ENCODE results near the gene TVP23A. TPM values are rescaled to one million over a fixed set of nuclear protein-coding genes. Genes with fewer than 3 reads are reported as not detected.

Gene TVP23A
- polyA plus RNA-seq, 1 donor from 2014 or later: 9.1 TPM

GRCh38 chr16:10847176-10847575 lies 28.6 kb upstream of the TVP23A start:
- Histone ChIP-seq H3K4me2 (ENCODE audit: low read length) (no peak overlapping the region), H3K9me2 (ENCODE audit: insufficient read depth, low read length) (no peaks in the 10 kb centered on the region), H3K9ac (ENCODE audit: low read length) (no peak overlapping the region), H3F3A (ENCODE audit: insufficient read depth, low read length, poor library complexity, severe bottlenecking) (no peaks in the 10 kb centered on the region), H2AFZ (ENCODE audit: low read depth, low read length) (no peak overlapping the region), H3K27ac (ENCODE audit: low read length) (no peak overlapping the region), H3K79me2 (replicated peaks; ENCODE audit: insufficient read depth, low read length) (no peaks in the 10 kb centered on the region), H4K20me1 (ENCODE audit: insufficient read depth) (no peaks in the 10 kb centered on the region), H3K4me3 (ENCODE audit: low read length) (no peak overlapping the region), H3K27me3 (ENCODE audit: insufficient read depth, low read depth, low read length) (no peaks in the 10 kb centered on the region), H3K36me3 (ENCODE audit: insufficient read depth, low read length) (no peaks in the 10 kb centered on the region), H3K9me3 (ENCODE audit: low read length) (no peaks in the 10 kb centered on the region)
- no peak for TF ChIP-seq SMC3 (conservative IDR thresholded peaks at IDR 0.05; ENCODE audit: poor library complexity)
- TF ChIP-seq CTCF (IDR thresholded peaks at IDR 0.05; ENCODE audit: poor library complexity, severe bottlenecking): no peak

GRCh38 chr16:10846213-10846998 lies 27.8 kb upstream of the TVP23A start:
- Histone ChIP-seq H3K9me3 (ENCODE audit: low read length) (no peaks in the 10 kb centered on the region), H3K36me3 (ENCODE audit: insufficient read depth, low read length) (no peaks in the 10 kb centered on the region), H3F3A (ENCODE audit: insufficient read depth, low read length, poor library complexity, severe bottlenecking) (no peaks in the 10 kb centered on the region), H2AFZ (ENCODE audit: low read depth, low read length) (no peak overlapping the region), H3K9ac (ENCODE audit: low read length) (no peak overlapping the region), H3K79me2 (replicated peaks; ENCODE audit: insufficient read depth, low read length) (no peaks in the 10 kb centered on the region), H3K4me3 (ENCODE audit: low read length) (no peak overlapping the region), H3K9me2 (ENCODE audit: insufficient read depth, low read length) (no peaks in the 10 kb centered on the region), H4K20me1 (ENCODE audit: insufficient read depth) (no peaks in the 10 kb centered on the region), H3K4me2 (ENCODE audit: low read length) (no peak overlapping the region), H3K27ac (ENCODE audit: low read length) (no peak overlapping the region), H3K27me3 (ENCODE audit: insufficient read depth, low read depth, low read length) (no peaks in the 10 kb centered on the region)
- TF ChIP-seq EZH2 (IDR thresholded peaks at IDR 0.05; ENCODE audit: borderline replicate concordance, insufficient read depth, low read length, poor library complexity, severe bottlenecking): no peak
- no peak for TF ChIP-seq EP300 (conservative IDR thresholded peaks at IDR 0.05; ENCODE audit: poor library complexity, severe bottlenecking)
- no peak for TF ChIP-seq REST (IDR thresholded peaks at IDR 0.05; ENCODE audit: borderline replicate concordance)
- no peak for TF ChIP-seq MXI1 (conservative IDR thresholded peaks at IDR 0.05; ENCODE audit: poor library complexity, severe bottlenecking)
- TF ChIP-seq SMC3 (conservative IDR thresholded peaks at IDR 0.05; ENCODE audit: poor library complexity): no peak
- TF ChIP-seq RAD21 (conservative IDR thresholded peaks at IDR 0.05): no peak
- no peak for TF ChIP-seq POLR2AphosphoS5 (IDR thresholded peaks at IDR 0.05)
- TF ChIP-seq CTCF (IDR thresholded peaks at IDR 0.05; ENCODE audit: poor library complexity, severe bottlenecking): no peak
- no peak for TF ChIP-seq TAF1 (IDR thresholded peaks at IDR 0.05; ENCODE audit: low read depth)
